Measurements from ENCODE around the gene MARCHF2. TPM values are rescaled to one million over a fixed set of nuclear protein-coding genes. Genes with fewer than 3 reads are reported as not detected.

Gene MARCHF2
- total RNA-seq, 1 experiment from 2014 or later = 10.1 TPM

- peaks cover 37% of the 10 kb centered on the region for H4K20me1 ChIP-seq (ENCODE audit: insufficient read depth, low read depth, low read length)
- no peak overlapping the region for H3K4me2 ChIP-seq (ENCODE audit: low read depth, low read length, poor library complexity, severe bottlenecking)
- H3K9ac ChIP-seq (ENCODE audit: low read length) = no peak overlapping the region
Observed at GRCh38 chr19:8484331-8484894, 71.3 kb downstream of the MARCHF2 start.

DNA sequence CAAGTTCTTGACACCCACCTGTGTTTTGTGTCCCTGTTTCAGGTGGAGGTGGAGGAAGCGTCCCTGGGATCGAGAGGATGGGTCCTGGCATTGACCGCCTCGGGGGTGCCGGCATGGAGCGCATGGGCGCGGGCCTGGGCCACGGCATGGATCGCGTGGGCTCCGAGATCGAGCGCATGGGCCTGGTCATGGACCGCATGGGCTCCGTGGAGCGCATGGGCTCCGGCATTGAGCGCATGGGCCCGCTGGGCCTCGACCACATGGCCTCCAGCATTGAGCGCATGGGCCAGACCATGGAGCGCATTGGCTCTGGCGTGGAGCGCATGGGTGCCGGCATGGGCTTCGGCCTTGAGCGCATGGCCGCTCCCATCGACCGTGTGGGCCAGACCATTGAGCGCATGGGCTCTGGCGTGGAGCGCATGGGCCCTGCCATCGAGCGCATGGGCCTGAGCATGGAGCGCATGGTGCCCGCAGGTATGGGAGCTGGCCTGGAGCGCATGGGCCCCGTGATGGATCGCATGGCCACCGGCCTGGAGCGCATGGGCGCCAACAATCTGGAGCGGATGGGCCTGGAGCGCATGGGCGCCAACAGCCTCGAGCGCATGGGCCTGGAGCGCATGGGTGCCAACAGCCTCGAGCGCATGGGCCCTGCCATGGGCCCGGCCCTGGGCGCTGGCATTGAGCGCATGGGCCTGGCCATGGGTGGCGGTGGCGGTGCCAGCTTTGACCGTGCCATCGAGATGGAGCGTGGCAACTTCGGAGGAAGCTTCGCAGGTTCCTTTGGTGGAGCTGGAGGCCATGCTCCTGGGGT is 72.7 kb downstream of the MARCHF2 start:
- no peak overlapping the region for H3K27ac ChIP-seq (ENCODE audit: low read length)
- DNase-seq = no peak
- H3K9ac ChIP-seq (ENCODE audit: low read length) = no peak overlapping the region
- H4K20me1 ChIP-seq (ENCODE audit: insufficient read depth, low read depth, low read length) = peaks cover 36% of the 10 kb centered on the region
- H3K9me3 ChIP-seq (ENCODE audit: low read length) = no peaks in the 10 kb centered on the region
- no peak overlapping the region for H2AFZ ChIP-seq (ENCODE audit: low read length)
- peaks cover 21% of the 10 kb centered on the region for H3K79me2 ChIP-seq (ENCODE audit: low read length)
- no peaks in the 10 kb centered on the region for H3K27me3 ChIP-seq (ENCODE audit: low read length)
- no peak overlapping the region for H3K4me3 ChIP-seq (ENCODE audit: low read length)
- no peaks in the 10 kb centered on the region for H3K4me1 ChIP-seq (ENCODE audit: low read length)
- no peak overlapping the region for H3K4me2 ChIP-seq (ENCODE audit: low read depth, low read length, poor library complexity, severe bottlenecking)
- H3K9me2 ChIP-seq (replicated peaks; ENCODE audit: insufficient read depth, low read length) = no peaks in the 10 kb centered on the region
- H3K36me3 ChIP-seq (ENCODE audit: insufficient read depth, low read length) = peaks cover 21% of the 10 kb centered on the region; the same call in 1 of the 2 replicates

More at GRCh38 chr19:8484331-8484894, 71.3 kb downstream of the MARCHF2 start:
- DNase-seq = no peak
- Histone ChIP-seq H3K4me1 (ENCODE audit: low read length) (no peaks in the 10 kb centered on the region), H3K9me3 (ENCODE audit: low read length) (no peaks in the 10 kb centered on the region), H3K9me2 (replicated peaks; ENCODE audit: insufficient read depth, low read length) (no peaks in the 10 kb centered on the region), H3K36me3 (ENCODE audit: insufficient read depth, low read length) (peaks cover 21% of the 10 kb centered on the region; the same call in 1 of the 2 replicates), H3K27me3 (ENCODE audit: low read length) (no peaks in the 10 kb centered on the region), H2AFZ (ENCODE audit: low read length) (no peak overlapping the region), H3K79me2 (ENCODE audit: low read length) (peaks cover 27% of the 10 kb centered on the region), H3K4me3 (ENCODE audit: low read length) (no peak overlapping the region), H3K27ac (ENCODE audit: low read length) (no peak overlapping the region)

GRCh38 chr19:8486661-8487136 is 73.6 kb downstream of the MARCHF2 start:
- H3K4me2 ChIP-seq (ENCODE audit: low read depth, low read length, poor library complexity, severe bottlenecking) = no peak overlapping the region
- no peak overlapping the region for H3K9ac ChIP-seq (ENCODE audit: low read length)
- H3K4me1 ChIP-seq (ENCODE audit: low read length) = no peaks in the 10 kb centered on the region
- peaks cover 11% of the 10 kb centered on the region; the same call in 1 of the 2 replicates for H3K79me2 ChIP-seq (ENCODE audit: low read length)
- H3K27ac ChIP-seq (ENCODE audit: low read length) = no peak overlapping the region
- H3K27me3 ChIP-seq (ENCODE audit: low read length) = no peaks in the 10 kb centered on the region
- H3K9me3 ChIP-seq (ENCODE audit: low read length) = no peaks in the 10 kb centered on the region
- peaks cover 15% of the 10 kb centered on the region; the same call in 1 of the 2 replicates for H3K36me3 ChIP-seq (ENCODE audit: insufficient read depth, low read length)
- no peaks in the 10 kb centered on the region for H3K9me2 ChIP-seq (replicated peaks; ENCODE audit: insufficient read depth, low read length)
- no peak overlapping the region for H2AFZ ChIP-seq (ENCODE audit: low read length)
- H3K4me3 ChIP-seq (ENCODE audit: low read length) = no peak overlapping the region
- peaks cover 27% of the 10 kb centered on the region for H4K20me1 ChIP-seq (ENCODE audit: insufficient read depth, low read depth, low read length)
- no peak for DNase-seq

- H3K9me3 ChIP-seq (ENCODE audit: low read length) = no peaks in the 10 kb centered on the region
- DNase-seq = no peak
- no peak overlapping the region for H3K27ac ChIP-seq (ENCODE audit: low read length)
- no peak overlapping the region for H3K4me2 ChIP-seq (ENCODE audit: low read depth, low read length, poor library complexity, severe bottlenecking)
- H3K9ac ChIP-seq (ENCODE audit: low read length) = no peak overlapping the region
- H3K4me3 ChIP-seq (ENCODE audit: low read length) = no peak overlapping the region
- no peaks in the 10 kb centered on the region for H3K9me2 ChIP-seq (replicated peaks; ENCODE audit: insufficient read depth, low read length)
- H3K4me1 ChIP-seq (ENCODE audit: low read length) = no peaks in the 10 kb centered on the region
- peaks cover 11% of the 10 kb centered on the region; the same call in 1 of the 2 replicates for H3K79me2 ChIP-seq (ENCODE audit: low read length)
- H3K27me3 ChIP-seq (ENCODE audit: low read length) = no peaks in the 10 kb centered on the region
- H2AFZ ChIP-seq (ENCODE audit: low read length) = no peak overlapping the region
- peaks cover 23% of the 10 kb centered on the region for H4K20me1 ChIP-seq (ENCODE audit: insufficient read depth, low read depth, low read length)
- peaks cover 13% of the 10 kb centered on the region; the same call in 1 of the 2 replicates for H3K36me3 ChIP-seq (ENCODE audit: insufficient read depth, low read length)
Observed at GRCh38 chr19:8487137-8487851, 74.2 kb downstream of the MARCHF2 start.

DNA sequence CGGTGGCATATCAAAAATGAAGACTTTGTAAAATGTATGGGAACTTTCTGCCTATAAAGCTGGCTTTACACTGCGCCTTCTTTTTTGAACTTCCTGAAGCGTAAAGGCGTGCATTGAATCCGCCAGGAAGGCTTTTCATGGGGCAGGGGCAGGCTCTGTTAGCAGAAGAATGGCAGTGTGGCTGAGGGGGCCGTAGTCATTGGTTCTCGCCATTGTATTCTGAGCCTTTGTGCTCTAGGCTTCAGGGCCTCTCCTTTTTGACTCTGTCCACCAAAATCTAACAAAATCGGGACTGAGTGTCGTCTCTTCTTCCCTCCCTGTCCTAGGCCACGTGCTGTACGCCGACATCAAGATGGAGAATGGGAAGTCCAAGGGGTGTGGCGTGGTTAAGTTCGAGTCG is 75.3 kb downstream of the MARCHF2 start:
- Histone ChIP-seq H2AFZ (ENCODE audit: low read length) (no peak overlapping the region), H3K4me2 (ENCODE audit: low read depth, low read length, poor library complexity, severe bottlenecking) (no peak overlapping the region), H3K4me1 (ENCODE audit: low read length) (no peaks in the 10 kb centered on the region), H4K20me1 (ENCODE audit: insufficient read depth, low read depth, low read length) (peaks cover 12% of the 10 kb centered on the region), H3K36me3 (ENCODE audit: insufficient read depth, low read length) (peaks cover 3% of the 10 kb centered on the region; the same call in 1 of the 2 replicates), H3K9ac (ENCODE audit: low read length) (no peak overlapping the region), H3K9me3 (ENCODE audit: low read length) (no peaks in the 10 kb centered on the region), H3K4me3 (ENCODE audit: low read length) (no peak overlapping the region), H3K27ac (ENCODE audit: low read length) (no peak overlapping the region), H3K9me2 (replicated peaks; ENCODE audit: insufficient read depth, low read length) (no peaks in the 10 kb centered on the region), H3K27me3 (ENCODE audit: low read length) (no peaks in the 10 kb centered on the region), H3K79me2 (ENCODE audit: low read length) (0 out of 2 replicates have a peak, but pooled peaks cover 4% of the 10 kb centered on the region)
- DNase-seq = no peak

Small RNAs within 50 kb of the gene (small RNA-seq; reads per million reads assigned to genes)
- gene MIR4999 = not detected

Other genes starting within 250 kb of the MARCHF2 start
- 66.3 and 105 TPM in 2 replicates for gene CERS4, start 203.9 kb upstream of the MARCHF2 start, total RNA-seq (2014; rRNA removed; shearing (Covaris generic); ENCODE audit: low replicate concordance)
- 16.0 and 29.4 TPM in 2 replicates for gene CD320, start 104.9 kb upstream of the MARCHF2 start, total RNA-seq (2014; rRNA removed; shearing (Covaris generic); ENCODE audit: low replicate concordance)
- gene NDUFA7, start 91.9 kb upstream of the MARCHF2 start, total RNA-seq (2014; rRNA removed; shearing (Covaris generic); ENCODE audit: low replicate concordance) = 85.1 and 94.9 TPM in 2 replicates
- gene RPS28, start 91.8 kb upstream of the MARCHF2 start, total RNA-seq (2014; rRNA removed; shearing (Covaris generic); ENCODE audit: low replicate concordance) = 1,155 and 2,638 TPM in 2 replicates
- gene KANK3, start 70.0 kb upstream of the MARCHF2 start, total RNA-seq (2014; rRNA removed; shearing (Covaris generic); ENCODE audit: low replicate concordance) = 1.2 TPM in 1 of 2 replicates, not detected in the other
- gene ANGPTL4, start 49.1 kb upstream of the MARCHF2 start, total RNA-seq (2014; rRNA removed; shearing (Covaris generic); ENCODE audit: low replicate concordance) = not detected in 2 replicates
- gene RAB11B, start 22.9 kb upstream of the MARCHF2 start, total RNA-seq (2014; rRNA removed; shearing (Covaris generic); ENCODE audit: low replicate concordance) = 23.7 and 42.9 TPM in 2 replicates
- gene HNRNPM, start 31.7 kb downstream of the MARCHF2 start, total RNA-seq (2014; rRNA removed; shearing (Covaris generic); ENCODE audit: low replicate concordance) = 34.4 and 94.9 TPM in 2 replicates
- gene PRAM1, start 89.3 kb downstream of the MARCHF2 start, total RNA-seq (2014; rRNA removed; shearing (Covaris generic); ENCODE audit: low replicate concordance) = not detected in 2 replicates
- 3.8 and 11.8 TPM in 2 replicates for gene ZNF414, start 100.9 kb downstream of the MARCHF2 start, total RNA-seq (2014; rRNA removed; shearing (Covaris generic); ENCODE audit: low replicate concordance)
- gene MYO1F, start 164.1 kb downstream of the MARCHF2 start, total RNA-seq (2014; rRNA removed; shearing (Covaris generic); ENCODE audit: low replicate concordance) = not detected in 2 replicates
- not detected in 2 replicates for gene ADAMTS10, start 197.4 kb downstream of the MARCHF2 start, total RNA-seq (2014; rRNA removed; shearing (Covaris generic); ENCODE audit: low replicate concordance)
- gene NFILZ, start 217.3 kb downstream of the MARCHF2 start, total RNA-seq (2014; rRNA removed; shearing (Covaris generic); ENCODE audit: low replicate concordance) = not detected in 2 replicates